Right renal cortex interstitium (tissue), 3 donors: ENCODE measurements around the gene RAD18. TPM values are rescaled to one million over a fixed set of nuclear protein-coding genes. Genes with fewer than 3 reads are reported as not detected.
A peak's percentile ranks its signal among the peaks of the same experiment; 100 is the strongest.

Experiments
- DNase-seq, 3 donors: peaks; one replicate each; pipeline ENCODE4 v3.0.0-alpha.2; 2013; ENCODE audit warnings: low read depth in 3 of 3, low spot score in 2 of 3
- polyA plus RNA-seq, 3 donors: library from polyadenylated mRNA; unstranded; fragments of 120-200 nt; gene quantifications; one replicate each; pipeline ENCODE4 v1.2.1, GENCODE V29; 2013; ENCODE audit not compliant: insufficient read length in 3 of 3

RAD18 gene
- polyA plus RNA-seq, 3 donors, result 9.6 to 12.1 (median 11.7) TPM

GRCh38 chr3:8985876-8986275, 22.6 kb upstream of the RAD18 start:
- no peak for DNase-seq

GRCh38 chr3:8985411-8985831, 22.1 kb upstream of the RAD18 start:
- no peak for DNase-seq

GRCh38 chr3:8984526-8984925, 21.3 kb upstream of the RAD18 start:
- DNase-seq, result no peak

GRCh38 chr3:8984081-8984480, 20.8 kb upstream of the RAD18 start:
- DNase-seq, result no peak

- no peak for DNase-seq
Measured at GRCh38 chr3:8983591-8983990, 20.3 kb upstream of the RAD18 start.

GRCh38 chr3:8983026-8983425, 19.8 kb upstream of the RAD18 start:
- no peak for DNase-seq

GRCh38 chr3:8982509-8982908, 19.2 kb upstream of the RAD18 start:
- DNase-seq, result no peak

- DNase-seq, result no peak
Measured at GRCh38 chr3:8981700-8982099, 18.4 kb upstream of the RAD18 start.

- DNase-seq, result no peak
Measured at GRCh38 chr3:8981296-8981695, 18.0 kb upstream of the RAD18 start.

GRCh38 chr3:8980756-8981257, 17.5 kb upstream of the RAD18 start:
- DNase-seq, result no peak

- no peak for DNase-seq
Measured at GRCh38 chr3:8979262-8979661, 16.0 kb upstream of the RAD18 start.

GRCh38 chr3:8978551-8978950, 15.3 kb upstream of the RAD18 start:
- no peak for DNase-seq

GRCh38 chr3:8976540-8977182, 13.4 kb upstream of the RAD18 start:
- DNase-seq, result no peak

GRCh38 chr3:8975081-8976020, 12.1 kb upstream of the RAD18 start:
- DNase-seq, result no peak

GRCh38 chr3:8974458-8974857, 11.2 kb upstream of the RAD18 start:
- no peak for DNase-seq

GRCh38 chr3:8972639-8973038, 9.4 kb upstream of the RAD18 start:
- DNase-seq, result no peak

- peak; percentile 40 to 53 (median 45) for DNase-seq
Measured at GRCh38 chr3:8970971-8971589, 7.8 kb upstream of the RAD18 start.

GRCh38 chr3:8969241-8969640, 6.0 kb upstream of the RAD18 start:
- DNase-seq, result no peak

- no peak for DNase-seq
Measured at GRCh38 chr3:8968375-8968882, 5.2 kb upstream of the RAD18 start.

GRCh38 chr3:8967553-8967952, 4.3 kb upstream of the RAD18 start:
- no peak for DNase-seq

- no peak for DNase-seq
Measured at GRCh38 chr3:8966820-8967348, 3.6 kb upstream of the RAD18 start.
